GOT3 (cell line): Measurements from ENCODE around the gene CARD9.

ENCODE experiments used
- DNase-seq: peaks from one replicate; lab custom pipeline; 2025; ENCODE audit warnings: mixed read lengths; lab: John Stamatoyannopoulos, UW

Gene CARD9

DNA sequence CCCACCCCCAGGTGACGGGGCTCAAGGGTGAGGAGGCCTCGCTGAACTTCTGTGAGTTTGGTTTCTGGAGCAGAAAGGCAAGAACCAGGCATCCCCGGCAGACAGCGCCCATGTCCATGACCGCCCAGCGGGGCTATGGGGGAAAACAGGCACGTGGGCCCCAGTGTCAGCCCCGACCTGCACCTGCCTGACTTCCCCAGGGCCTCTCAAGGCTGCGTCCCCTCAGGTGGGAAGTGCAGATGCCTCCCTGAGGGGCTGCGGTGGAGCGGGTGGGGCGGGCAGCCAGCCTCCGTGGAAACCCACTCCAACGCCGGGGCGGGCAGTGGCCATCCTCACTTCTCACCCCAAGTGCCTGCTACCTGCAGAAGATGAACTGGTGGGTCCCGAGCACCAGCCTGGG, 6.9 kb upstream of the CARD9 start:
- no peak for DNase-seq

DNA sequence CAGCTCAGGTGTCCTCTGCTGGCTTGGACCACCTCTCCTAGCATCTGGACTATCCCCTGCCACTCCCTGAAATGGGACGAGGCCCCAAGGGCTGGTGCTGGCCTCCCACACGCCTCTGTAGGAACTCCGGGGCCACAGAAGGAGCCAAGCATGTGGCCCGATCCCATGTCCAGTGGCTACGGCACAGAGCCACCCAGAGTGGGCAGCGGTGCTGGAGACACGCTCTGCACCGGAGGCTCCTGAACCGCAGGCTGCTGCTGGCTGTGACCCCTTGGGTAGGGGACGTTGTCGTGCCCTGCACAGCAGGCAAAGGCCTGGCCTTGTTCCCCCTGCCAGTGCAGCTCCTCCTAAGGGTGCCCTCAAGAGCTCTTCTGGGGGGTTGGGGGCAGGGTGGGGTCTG, 6.4 kb upstream of the CARD9 start:
- no peak for DNase-seq

DNA sequence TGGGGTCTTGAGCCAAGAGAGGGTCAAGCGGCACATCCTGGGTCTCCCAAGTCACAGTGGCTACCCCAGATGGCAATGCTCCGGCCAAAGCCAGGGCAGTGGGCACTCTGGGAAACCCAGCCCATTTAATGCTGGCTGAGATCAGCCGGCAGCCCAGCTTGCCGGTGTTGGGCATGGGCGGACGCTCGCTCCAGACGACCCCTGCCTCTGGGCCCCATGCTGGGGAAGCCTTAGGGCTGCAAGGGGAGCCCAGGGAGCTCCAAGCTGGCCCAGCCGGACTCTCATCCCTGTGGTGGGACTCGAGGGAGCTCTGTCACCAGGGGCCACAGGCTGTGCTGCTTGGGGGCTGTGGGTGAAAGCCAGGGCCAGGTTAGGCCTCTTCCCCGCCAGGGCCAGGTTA, 5.9 kb upstream of the CARD9 start:
- no peak for DNase-seq

DNA sequence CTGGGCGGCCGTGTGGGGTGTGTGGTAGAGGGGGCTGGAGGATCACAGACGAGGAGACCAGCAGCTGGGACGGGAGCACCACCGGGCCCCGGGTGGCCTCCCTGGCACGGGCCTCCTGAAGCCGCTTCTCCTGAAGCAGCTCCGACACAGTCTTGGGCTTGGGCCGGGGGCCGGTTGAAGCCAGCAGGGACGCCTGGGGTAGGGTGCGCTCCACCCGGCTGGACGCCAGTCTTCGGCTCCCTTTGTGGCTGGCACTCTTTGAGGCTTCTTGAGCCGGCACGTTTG, 5.5 kb upstream of the CARD9 start:
- DNase-seq: no peak

DNA sequence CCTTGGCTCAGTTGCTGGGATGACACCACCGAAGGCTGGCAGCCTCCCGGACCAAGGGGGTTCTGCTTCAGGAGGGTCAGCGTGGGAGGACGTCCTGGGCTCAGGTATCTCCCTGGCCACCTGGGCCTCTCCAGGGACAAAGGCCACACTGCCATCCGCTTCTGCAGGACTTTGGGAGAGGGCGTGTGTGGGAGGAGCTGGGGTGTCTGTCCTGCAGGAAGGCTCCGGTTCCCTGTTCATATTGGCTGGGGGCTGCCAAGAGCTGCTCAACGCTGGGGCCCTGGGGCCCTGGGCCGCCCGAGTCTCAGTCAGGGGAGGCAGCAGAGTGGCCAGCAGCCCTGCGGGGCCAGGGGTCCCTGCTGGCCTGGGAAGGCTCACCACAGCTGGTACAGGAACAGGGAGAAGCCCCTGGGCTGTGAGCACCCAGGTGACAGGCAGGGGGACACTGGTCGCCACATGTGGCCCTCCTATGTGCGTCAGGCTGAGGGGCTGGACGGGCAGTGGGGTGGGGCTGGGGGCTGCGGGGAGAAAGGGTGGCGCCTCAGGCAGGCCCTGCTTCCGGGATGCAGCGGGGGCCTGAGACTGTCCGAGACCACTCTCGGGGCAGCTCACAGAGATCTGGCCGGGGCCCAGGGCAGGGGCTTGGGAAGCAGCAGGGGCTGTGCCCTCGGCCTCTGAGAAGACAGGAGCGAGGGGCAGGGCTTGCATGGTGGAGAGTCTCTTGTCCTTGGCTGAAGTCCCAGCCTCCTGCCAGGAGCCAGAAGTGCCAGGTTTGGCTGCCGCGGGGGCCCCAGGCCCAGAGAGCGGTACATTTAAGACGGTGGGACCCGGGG, 4.9 kb upstream of the CARD9 start:
- DNase-seq: no peak

DNA sequence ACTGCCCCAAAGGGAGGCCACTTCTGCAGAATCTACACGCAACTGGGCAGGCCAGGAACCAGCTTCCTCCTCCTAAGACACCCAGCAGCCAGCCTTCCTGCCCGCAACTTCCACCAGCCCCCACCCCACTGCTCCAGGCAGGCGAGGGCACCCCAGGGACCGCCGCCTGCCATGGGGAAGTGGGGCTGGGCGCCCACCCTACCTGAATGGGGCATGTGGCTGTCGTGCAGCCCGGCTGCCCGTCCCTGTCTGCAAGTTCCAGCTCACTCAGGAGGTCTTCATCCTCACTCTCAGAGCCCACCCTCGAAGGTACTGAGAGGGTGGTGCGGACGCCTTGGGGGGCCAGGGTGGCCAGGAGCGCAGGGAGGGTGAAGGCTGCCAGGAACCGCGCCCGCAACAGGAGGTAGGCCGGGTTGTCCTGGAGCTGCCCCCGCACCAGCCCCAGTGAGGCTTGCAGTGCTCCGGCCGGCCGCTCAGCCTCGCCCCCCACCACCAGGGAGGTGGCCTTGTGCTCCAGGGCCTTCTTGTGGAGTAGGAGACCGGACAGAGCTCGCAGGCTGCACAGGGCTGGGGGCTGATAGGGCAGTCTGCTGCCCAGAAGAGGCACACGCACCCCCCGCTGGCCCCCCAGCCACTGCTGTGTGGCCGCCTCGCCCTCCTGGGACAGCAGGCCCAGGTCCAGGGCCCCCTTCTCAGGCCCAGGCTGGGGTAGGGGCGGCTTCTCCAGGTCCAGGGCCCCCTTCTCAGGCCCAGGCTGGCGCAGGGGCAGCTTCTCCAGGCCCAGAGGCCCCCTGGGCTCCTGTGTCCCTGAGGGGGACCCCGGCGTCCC, 4.1 kb upstream of the CARD9 start:
- no peak for DNase-seq

DNA sequence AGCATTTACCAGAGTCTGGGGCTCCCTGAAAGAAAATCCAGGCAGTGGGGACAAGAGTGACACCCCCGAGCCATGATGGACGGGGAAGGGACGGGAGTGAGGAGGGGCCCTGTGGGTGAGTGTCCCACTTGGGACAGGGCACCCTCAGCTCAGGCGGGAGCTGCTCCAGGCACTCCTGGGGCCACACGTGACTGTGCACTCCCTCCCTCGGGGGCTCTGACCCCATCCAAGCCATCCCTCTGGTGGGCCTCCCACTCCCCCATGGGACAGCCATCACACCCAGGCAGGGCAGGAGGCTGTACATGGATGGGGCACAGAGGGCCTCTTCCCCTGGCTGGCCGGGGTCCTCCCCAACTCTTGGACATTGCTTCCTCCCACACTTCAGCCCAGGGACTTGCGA, 3.0 kb upstream of the CARD9 start:
- DNase-seq: no peak

DNA sequence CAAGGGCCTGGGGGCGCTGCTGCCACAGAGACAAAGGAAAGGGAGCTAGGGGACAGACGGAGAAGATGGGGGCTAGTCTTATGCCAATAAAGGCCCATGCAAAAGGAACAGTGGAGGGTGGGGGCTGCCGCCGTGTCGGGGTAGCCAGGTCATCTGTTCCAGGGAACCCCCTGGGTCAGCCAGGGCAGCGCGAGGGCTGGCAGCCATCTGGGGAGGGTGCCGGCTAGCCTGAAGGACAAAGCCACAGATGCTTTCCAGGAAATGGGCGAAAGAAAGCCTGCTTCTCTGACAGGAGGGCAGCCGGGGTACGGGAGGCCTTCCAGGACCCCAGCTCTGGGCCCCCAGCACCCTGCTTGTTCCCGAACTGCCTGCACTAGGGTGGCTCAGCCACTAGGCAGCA, 1.6 kb upstream of the CARD9 start:
- no peak for DNase-seq

DNA sequence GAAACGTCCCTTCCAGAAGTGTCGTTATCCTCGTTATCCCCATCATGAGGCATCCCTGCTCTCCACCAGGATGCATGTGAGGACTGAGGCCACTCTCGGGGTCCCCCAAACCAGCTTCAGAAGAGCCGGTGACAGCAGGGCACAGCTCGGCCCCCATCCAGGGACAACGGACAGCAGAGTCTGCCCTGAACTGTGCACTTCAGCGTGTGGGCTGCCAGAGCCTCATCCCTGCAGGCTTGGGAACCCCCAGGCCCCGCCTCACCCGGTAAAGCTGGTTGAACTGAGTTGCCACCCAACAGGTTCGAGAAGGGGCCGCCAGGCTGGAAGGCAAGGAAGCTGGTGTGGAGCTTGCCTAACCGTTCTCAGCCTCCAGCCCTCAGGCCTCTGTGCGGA, 710 bp upstream of the CARD9 start:
- DNase-seq: no peak

DNA sequence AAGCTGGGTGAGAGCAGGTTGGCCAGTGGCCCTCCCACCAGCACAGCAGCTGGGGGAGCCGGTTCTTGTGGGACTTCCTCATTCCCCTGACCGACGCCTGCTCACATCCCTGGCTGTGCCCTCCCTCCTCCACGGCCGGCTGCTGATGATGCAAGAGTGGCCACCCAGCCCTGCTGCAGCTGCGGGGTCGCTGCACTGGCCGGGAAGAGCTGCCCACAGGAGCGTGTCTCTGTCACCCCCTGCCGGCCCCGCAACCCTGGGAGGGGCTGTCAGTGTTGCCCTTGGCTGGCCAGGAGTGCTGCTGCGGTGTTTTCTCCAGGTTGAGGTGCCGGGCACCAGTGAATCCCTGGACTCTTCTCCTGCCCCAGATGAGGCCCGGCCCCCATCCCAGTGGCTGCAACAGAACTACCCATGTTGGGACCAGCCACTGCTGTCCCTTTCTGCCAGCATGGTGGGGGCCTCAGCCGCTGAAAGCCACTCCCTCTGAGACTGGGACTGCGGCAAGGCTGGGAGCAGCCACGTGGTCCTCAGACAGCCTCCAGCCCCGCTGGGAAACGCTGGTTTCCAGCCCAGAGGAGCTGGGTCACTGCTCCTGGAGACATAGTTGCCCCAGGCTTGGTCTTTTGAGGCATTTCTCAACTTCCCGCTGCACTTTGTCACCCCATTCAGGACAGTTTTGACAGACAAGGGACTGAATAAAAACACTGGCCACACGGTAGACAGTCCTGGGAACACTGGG, 739 bp downstream of the CARD9 start:
- DNase-seq: no peak

DNA sequence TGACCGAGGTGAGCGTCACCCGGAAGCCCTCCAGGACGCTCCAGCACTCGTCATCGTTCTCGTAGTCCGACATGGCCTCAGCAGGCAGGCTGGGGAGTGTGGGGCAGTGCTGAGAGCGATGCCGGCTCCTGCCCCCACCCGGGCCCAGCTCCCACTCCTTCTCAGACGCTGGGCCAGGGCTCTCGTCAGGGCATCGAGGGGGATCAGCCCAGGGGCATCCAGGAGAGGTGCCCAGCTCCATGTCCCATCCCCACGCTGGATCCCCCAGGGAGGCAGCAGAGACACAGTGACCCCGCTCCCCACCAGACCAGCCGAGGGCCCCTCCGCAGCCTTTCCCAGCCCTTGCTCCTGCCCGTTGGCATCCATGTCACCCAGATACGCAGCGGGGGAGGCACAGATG, 1.5 kb downstream of the CARD9 start:
- no peak for DNase-seq

DNA sequence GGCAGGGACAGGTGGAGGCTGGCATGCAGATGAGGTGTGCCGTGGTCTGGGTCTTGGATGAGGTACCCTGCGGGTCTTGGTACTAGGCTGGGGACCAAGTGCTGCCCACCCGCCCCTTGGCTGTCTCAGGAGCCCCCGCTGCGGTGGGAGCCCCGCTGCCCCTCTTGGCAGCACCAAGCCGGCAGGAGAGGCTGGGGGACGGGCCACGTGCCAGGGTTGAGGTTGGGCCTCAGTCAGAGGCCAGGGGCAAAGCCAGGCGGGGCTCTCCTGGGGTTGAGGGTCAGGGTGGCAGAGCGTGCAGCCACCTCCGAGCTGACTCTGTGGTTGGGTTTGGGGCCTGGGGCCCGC, 2.0 kb downstream of the CARD9 start:
- no peak for DNase-seq

DNA sequence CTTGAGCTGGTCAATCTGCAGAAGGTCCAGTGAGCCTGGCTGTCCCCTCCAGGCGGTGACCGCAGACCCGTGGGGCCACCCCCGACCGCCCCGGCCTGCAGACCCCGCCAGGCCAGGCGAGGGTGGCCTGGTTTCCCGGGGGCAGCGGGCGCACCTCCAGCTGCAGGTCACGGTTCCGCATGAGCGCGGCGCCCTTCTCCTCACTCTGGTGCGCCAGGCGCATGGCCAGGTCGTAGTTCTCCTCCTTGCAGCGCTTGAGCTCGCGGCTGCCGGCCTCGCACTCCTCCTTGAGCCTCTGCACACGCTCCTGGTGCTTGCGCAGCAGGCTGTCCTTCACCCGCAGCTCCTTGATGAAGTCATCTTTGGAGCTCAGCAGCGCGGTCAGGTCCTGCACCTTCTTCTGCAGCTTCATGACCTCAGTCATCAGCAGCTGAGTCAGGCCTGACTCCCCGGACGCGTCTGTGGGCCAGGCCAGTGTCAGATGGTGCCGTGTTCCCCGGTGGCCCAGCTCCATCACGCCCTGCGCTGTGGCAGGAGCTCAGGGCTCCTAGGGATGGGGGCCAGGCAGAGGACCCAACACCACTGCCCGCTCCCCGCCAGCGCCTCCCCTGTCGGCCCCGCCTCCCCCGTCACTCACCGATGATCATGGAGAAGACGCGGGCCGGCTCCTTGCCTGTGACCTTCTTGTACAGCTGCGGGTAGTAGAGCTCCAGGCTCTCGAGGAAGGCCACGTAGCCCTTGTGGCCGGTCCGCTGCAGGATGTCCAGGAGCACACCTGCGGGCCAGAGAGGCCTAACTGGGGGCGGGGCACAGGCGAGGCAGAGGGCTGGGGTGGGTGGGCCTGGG, 2.6 kb downstream of the CARD9 start:
- no peak for DNase-seq

DNA sequence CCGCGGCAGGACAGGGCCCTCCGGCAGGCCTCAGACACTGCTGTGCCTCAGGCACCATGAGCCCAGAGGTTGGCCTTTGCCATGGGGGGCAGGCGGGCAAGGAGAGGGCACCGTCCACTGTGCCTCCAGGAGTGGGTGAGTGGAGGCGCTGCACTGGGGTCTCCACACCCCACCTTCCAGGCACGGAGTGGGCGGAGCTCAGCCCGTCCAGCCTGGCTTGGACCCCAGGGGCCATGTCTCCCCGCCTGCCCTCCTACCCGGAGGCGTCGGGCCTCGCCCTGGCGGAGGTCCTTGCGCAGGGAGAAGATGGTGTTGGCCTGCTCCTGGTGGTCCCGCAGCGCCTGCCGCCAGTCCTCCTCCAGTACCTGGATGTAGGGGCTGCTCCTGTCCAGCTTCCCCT, 3.4 kb downstream of the CARD9 start:
- DNase-seq: no peak

DNA sequence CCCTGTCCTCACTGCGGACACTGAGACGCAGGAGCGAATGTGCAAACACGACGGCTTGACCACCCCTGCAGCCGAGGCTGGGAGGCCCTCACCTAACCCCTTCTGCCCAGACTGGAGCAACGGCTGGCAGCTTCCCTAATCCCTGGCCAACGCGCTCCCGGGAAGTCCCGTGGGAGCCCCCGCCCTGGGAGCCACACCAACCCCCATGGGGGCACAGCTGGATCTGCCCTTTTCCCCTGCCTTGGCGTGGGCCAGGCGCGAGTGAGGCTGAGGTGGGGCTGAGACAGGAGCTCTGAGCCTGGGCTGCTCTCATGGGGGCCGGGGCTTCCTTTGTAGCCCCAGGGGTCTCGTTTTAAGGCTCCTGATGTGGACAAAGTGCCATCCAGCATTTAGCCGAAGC, 5.3 kb downstream of the CARD9 start:
- DNase-seq: no peak

DNA sequence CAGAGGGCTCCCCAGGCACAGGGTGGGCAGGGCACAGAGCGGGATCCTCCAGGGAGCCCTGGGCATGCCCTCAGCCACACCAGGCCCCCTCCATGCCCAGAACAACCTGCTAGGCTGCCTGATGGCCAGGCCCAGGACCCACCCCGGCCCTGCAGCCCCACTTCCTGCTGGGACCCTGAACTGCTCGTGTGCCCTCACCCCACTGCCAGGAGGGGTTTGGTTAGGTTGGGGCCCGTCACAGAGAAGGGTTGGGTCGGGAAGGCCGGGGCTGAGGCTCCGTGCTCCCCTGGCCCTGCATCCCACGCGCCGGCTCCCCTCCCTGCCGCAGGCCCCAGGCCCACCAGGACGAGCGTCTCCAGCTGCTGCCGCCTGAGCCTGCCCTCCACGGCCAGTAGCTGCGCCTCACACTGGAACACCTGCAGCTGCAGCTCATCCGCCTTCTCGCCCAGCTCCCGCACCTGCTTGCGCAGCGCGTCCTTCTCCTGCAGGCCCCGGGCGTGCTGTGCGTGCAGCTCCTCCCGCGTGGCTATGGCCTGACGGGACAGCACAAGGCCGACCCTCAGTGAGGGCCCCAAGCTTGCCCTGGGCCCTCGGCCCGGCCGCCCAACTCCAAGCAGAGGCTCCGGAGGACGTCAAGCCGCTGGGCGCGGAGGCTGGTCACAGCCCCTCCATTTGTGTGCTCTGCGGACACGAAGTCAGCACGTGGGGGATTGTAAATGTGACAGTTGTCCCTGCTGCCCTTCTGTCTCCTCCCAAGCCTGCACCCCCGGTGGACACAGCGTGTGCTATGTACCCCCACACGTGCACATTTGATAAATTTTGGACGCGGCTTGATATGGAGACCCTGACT, 5.9 kb downstream of the CARD9 start:
- no peak for DNase-seq

DNA sequence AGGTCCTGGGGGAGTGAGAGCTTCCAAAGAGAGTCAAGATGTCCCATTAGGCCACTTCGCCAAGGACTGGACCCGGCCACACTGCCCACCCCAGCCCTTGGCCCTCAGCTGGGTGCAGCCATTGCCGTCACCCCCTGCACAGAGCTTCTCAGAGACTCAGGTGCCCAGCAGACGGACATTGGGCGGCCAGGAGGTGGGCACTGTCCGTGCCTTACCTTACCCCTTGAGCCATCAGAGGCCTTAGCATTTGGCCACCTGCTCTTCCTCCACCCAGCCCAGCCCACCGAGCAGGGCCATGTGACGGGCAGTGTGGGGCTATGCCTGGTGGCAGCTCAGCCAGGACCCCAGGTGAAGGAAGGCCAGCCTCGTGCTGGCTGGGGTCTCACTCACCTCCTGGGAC, 6.6 kb downstream of the CARD9 start:
- DNase-seq: no peak

DNA sequence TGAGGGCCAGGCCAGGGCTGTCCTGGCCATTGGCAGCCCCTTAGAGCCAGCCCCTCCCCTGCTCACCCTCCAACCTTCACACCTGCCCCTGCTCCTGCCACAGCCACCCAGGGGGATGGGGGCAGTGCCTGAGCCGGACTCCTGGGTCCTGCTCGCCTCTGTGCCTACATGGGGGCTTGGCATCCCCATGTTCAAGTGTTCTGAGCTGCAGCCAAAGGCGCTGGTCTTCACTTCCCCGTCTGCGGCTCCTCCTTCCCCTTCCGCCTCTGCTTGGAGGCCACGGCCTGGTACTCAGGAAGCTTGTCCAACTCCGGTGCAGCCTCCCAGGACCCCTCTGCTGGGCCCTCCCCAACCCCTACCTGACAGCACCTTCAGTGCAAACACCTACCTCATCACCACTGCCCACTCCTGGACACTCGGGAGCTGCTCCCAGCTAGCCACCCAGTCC, 7.7 kb downstream of the CARD9 start:
- no peak for DNase-seq

DNA sequence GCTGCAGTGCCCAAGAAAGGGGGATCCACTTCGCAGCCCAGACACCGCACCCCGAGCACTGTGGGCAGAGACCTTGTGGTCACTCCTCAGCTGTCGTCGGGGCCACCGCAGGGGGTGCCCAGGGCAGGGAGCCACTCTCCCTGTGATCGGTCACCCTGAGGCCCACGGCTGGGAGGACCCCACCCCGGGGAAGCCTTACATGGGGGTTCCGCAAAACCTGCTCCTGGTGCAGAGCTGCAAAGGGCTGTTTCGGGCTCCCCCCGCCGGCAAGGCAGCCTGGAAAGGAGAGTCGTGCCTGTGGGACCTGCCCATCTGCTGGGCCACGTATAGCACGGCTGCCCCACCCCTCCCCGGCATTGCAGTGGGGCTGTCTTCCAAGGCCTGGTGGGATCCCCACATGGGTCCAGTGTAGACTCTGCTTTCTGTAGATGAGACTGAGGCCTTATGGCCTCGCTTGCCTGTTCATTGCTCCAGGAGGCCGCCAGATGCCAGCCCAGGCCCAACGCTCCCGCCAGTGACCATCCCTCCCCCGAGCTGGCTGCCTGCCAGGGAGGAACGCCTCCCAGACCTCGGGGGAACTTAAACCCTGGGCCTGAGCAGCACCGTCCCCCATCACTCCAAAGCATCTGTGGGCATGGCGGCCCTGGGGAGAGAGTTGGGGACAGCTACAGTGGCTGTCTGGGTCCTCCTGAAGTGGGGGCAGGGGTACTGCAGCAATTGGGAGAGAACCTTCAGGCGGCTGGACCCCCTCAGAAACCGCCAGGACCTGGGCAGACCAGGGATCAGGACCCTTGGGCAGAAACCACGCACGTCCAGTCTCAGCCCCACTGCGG, 8.3 kb downstream of the CARD9 start:
- DNase-seq: no peak
